Upper lobe of left lung (tissue), 6 donors: ENCODE data around the gene CABP1. TPM values are rescaled to one million over a fixed set of nuclear protein-coding genes. Genes with fewer than 3 reads are reported as not detected.

Source experiments
- ATAC-seq, 2 donors: fragments of 200-7000 bp; cut with Tn5 transposase; one replicate each; pipeline ENCODE4 v1.9.1; 2022; ENCODE audit warnings: mild to moderate bottlenecking in 2 of 2, moderate library complexity in 2 of 2; ENCODE audit not compliant: low FRiP score in 2 of 2
- DNase-seq, 2 donors: peaks; one replicate each; pipeline ENCODE4 v3.0.0-alpha.2; 2019 to 2020
- H3K27ac ChIP-seq, 4 donors: fragments of 200-600 bp; sonication (generic); one replicate each; pipeline ENCODE4 v1.5.1; 2016 to 2019
- H3K27me3 ChIP-seq, 4 donors: fragments of 200-600 bp; sonication (generic); one replicate each; pipeline ENCODE4 v1.5.1; 2017 to 2019
- H3K36me3 ChIP-seq, 4 donors: fragments of 200-600 bp; sonication (generic); one replicate each; pipeline ENCODE4 v1.5.1; 2016 to 2019
- H3K4me1 ChIP-seq, 4 donors: fragments of 200-600 bp; sonication (generic); one replicate each; pipeline ENCODE4 v1.5.1; 2018 to 2019
- H3K4me3 ChIP-seq, 4 donors: fragments of 200-600 bp; sonication (generic); one replicate each; pipeline ENCODE4 v1.5.1; 2017 to 2019; ENCODE audit warnings: mild to moderate bottlenecking in 2 of 4, moderate library complexity in 1 of 4
- H3K9me3 ChIP-seq, 4 donors: fragments of 200-600 bp; sonication (generic); one replicate each; pipeline ENCODE4 v1.5.1; 2018 to 2019
- EP300 ChIP-seq, 4 donors: sonication (generic); formaldehyde crosslinking; IDR thresholded peaks; one replicate each; pipeline ENCODE4 v1.5.1; 2017; ENCODE audit warnings: antibody characterized with exemption in 4 of 4, control low read depth in 2 of 4
- POLR2A ChIP-seq, 4 donors: fragments of 450-650 bp; IDR thresholded peaks; one replicate each; pipeline ENCODE4 v1.5.1; 2016 to 2017; ENCODE audit warnings: antibody characterized with exemption in 4 of 4, mild to moderate bottlenecking in 2 of 4
- POLR2AphosphoS5 ChIP-seq, 2 donors: sonication (generic); formaldehyde crosslinking; IDR thresholded peaks; one replicate each; pipeline ENCODE4 v1.5.1; 2017; ENCODE audit warnings: antibody characterized with exemption in 2 of 2
- WGBS, 2 donors: methylation state at CpG; one replicate each; pipeline ENCODE4 v1.1.5; 2017 to 2018; 5-methylcytosine and 5-hydroxymethylcytosine counted together
- total RNA-seq, 6 donors: library from RNA; depleted of rRNA in 4 of 6; stranded (reverse); fragments of >200 nt in 4 of 6; gene quantifications; one replicate each; pipeline versions ENCODE4 v1.1.0 to v1.2.1, GENCODE V29; 2016 to 2021
- TF ChIP-seq, protein P1 (sequence below), 6 experiments: fragments of 450-650 bp in 4 of 6; fragments of 200-600 bp in 2 of 6; sonication (generic) in 2 of 6; IDR thresholded peaks; one replicate each; pipeline ENCODE4 v1.5.1; 2016 to 2019; ENCODE audit warnings: antibody characterized with exemption in 6 of 6
- donor health status: DM: no; HTN: no; CAD: no; lungs with moderate emphysema.
- donor health status: DM: no; HTN: yes; CAD: no; lungs with severe emphysema.

The CABP1 gene
- total RNA-seq, 6 donors from 2014 or later: 1.2 to 2.1 TPM; not detected in 4

GRCh38 chr12:120690083-120690450 lies 49.6 kb downstream of the CABP1 start:
- Histone ChIP-seq H3K27me3 (no peaks in the 10 kb centered on the region), H3K27ac (no peak overlapping the region), H3K4me3 (no peak overlapping the region), H3K36me3 (peaks cover 0 to 14% (median 13%) of the 10 kb centered on the region in 4 donors), H3K9me3 (no peaks in the 10 kb centered on the region), H3K4me1 (peaks cover 38 to 80% (median 50%) of the 10 kb centered on the region in 4 donors)
- 93 to 94% methylated on average over 2 of the region's 2 CpGs for WGBS, 2 donors
- no peak for DNase-seq
- no peak for TF ChIP-seq POLR2A (IDR thresholded peaks at IDR 0.05)
- TF ChIP-seq EP300 (IDR thresholded peaks at IDR 0.05): no peak
- no peak for TF ChIP-seq POLR2AphosphoS5 (IDR thresholded peaks at IDR 0.05)
- TF ChIP-seq, protein P1, sequence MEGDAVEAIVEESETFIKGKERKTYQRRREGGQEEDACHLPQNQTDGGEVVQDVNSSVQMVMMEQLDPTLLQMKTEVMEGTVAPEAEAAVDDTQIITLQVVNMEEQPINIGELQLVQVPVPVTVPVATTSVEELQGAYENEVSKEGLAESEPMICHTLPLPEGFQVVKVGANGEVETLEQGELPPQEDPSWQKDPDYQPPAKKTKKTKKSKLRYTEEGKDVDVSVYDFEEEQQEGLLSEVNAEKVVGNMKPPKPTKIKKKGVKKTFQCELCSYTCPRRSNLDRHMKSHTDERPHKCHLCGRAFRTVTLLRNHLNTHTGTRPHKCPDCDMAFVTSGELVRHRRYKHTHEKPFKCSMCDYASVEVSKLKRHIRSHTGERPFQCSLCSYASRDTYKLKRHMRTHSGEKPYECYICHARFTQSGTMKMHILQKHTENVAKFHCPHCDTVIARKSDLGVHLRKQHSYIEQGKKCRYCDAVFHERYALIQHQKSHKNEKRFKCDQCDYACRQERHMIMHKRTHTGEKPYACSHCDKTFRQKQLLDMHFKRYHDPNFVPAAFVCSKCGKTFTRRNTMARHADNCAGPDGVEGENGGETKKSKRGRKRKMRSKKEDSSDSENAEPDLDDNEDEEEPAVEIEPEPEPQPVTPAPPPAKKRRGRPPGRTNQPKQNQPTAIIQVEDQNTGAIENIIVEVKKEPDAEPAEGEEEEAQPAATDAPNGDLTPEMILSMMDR (IDR thresholded peaks at IDR 0.05): no peak
- no peak for ATAC-seq

DNA sequence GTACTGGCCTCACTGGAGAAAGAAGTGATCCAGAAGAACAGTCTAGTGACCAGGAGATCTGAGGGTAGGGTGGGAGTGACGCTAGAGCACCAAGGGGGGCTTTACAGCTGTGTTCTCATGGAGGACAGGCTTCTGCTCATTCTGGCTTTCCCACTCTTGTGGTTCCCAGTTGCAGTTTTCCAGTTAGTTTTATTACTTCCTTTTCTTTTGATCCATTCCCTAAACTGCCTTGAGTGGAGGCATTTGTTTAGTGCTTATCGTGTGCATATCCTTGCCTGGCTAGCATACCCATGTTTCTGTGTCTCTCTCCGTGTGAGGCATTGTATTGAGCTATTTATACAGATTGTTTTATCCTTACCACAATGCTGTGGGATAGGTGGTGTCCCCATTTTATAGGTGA lies 50.6 kb downstream of the CABP1 start:
- H3K4me1 ChIP-seq: peaks cover 33 to 74% (median 47%) of the 10 kb centered on the region in 4 donors
- no peaks in the 10 kb centered on the region for H3K9me3 ChIP-seq
- 68 to 70% methylated on average over 3 of the region's 3 CpGs for WGBS, 2 donors
- no peak overlapping the region for H3K27ac ChIP-seq
- no peak for TF ChIP-seq POLR2A (IDR thresholded peaks at IDR 0.05)
- TF ChIP-seq, protein P1 (IDR thresholded peaks at IDR 0.05): no peak
- no peak for TF ChIP-seq POLR2AphosphoS5 (IDR thresholded peaks at IDR 0.05)
- TF ChIP-seq EP300 (IDR thresholded peaks at IDR 0.05): no peak
- ATAC-seq: no peak
- no peaks in the 10 kb centered on the region for H3K27me3 ChIP-seq
- no peak for DNase-seq
- peaks cover 5 to 23% (median 21%) of the 10 kb centered on the region in 4 donors for H3K36me3 ChIP-seq
- H3K4me3 ChIP-seq: no peak overlapping the region

- peak overlapping the region in 2 of 4 donors; percentile 4 to 31 for H3K27ac ChIP-seq
- H3K36me3 ChIP-seq: peaks cover 5 to 39% (median 34%) of the 10 kb centered on the region in 4 donors
- no peaks in the 10 kb centered on the region for H3K27me3 ChIP-seq
- 61 to 65% methylated on average over 11 of the region's 11 CpGs for WGBS, 2 donors
- TF ChIP-seq POLR2AphosphoS5 (IDR thresholded peaks at IDR 0.05) (no peak), POLR2A (IDR thresholded peaks at IDR 0.05) (no peak), EP300 (IDR thresholded peaks at IDR 0.05) (no peak)
- TF ChIP-seq, protein P1 (IDR thresholded peaks at IDR 0.05): no peak
- no peaks in the 10 kb centered on the region for H3K9me3 ChIP-seq
- H3K4me3 ChIP-seq: no peak overlapping the region
- ATAC-seq: no peak
- no peak for DNase-seq
- peaks cover 31 to 72% (median 50%) of the 10 kb centered on the region in 4 donors for H3K4me1 ChIP-seq
Measured at GRCh38 chr12:120692524-120693033, 52.2 kb downstream of the CABP1 start.

DNA sequence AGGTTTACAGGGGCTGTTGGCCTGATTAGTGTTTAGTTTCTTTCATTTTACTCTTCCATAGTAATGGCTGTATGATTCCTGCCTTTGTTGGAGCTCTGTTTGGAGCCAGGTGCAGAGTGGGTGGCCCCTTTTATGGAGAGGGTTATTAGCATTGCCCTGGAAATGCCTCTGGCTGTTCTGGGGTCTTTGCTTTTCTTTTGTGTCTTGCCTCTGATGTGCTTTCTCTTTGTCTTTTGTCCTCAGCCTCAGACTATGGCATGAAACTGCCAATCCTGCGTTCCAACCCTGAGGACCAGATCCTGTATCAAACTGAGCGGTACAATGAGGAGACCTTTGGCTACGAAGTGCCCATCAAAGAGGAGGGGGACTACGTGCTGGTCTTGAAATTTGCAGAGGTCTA lies 53.4 kb downstream of the CABP1 start:
- no peak for TF ChIP-seq EP300 (IDR thresholded peaks at IDR 0.05)
- TF ChIP-seq, protein P1 (IDR thresholded peaks at IDR 0.05): no peak
- no peak for TF ChIP-seq POLR2A (IDR thresholded peaks at IDR 0.05)
- no peak for TF ChIP-seq POLR2AphosphoS5 (IDR thresholded peaks at IDR 0.05)
- H3K36me3 ChIP-seq: peaks cover 5 to 52% (median 37%) of the 10 kb centered on the region in 4 donors
- no peak overlapping the region for H3K4me3 ChIP-seq
- no peaks in the 10 kb centered on the region for H3K27me3 ChIP-seq
- no peaks in the 10 kb centered on the region for H3K9me3 ChIP-seq
- 93 to 96% methylated on average over 4 of the region's 4 CpGs for WGBS, 2 donors
- ATAC-seq (no peak), DNase-seq (no peak)
- H3K4me1 ChIP-seq: peaks cover 29 to 72% (median 47%) of the 10 kb centered on the region in 4 donors
- no peak overlapping the region for H3K27ac ChIP-seq

DNA sequence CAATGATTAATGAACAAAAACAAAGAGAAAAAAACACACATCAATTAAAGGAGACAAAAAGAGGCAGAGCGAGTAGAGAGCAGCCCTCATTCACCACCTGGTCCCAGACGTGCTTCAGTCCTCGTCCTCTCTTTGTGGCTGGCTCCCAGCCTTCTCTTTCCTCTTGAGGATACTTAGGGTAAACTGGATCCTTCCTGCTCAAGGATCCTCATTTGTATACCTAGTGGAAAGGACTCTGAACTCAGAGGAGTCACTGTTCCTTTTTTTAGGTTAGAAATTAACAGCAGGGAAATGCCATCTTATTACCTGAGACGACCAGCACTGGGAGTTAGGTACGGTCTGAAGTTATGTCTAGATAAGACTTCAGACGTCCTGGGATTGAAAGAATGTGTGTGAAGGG lies 56.2 kb downstream of the CABP1 start:
- Histone ChIP-seq H3K4me1 (peaks cover 18 to 58% (median 25%) of the 10 kb centered on the region in 4 donors), H3K36me3 (peaks cover 5 to 80% (median 55%) of the 10 kb centered on the region in 4 donors), H3K27ac (peak overlapping the region in 1 of 4 donors; percentile 32), H3K27me3 (no peaks in the 10 kb centered on the region), H3K4me3 (no peak overlapping the region), H3K9me3 (no peaks in the 10 kb centered on the region)
- peak in 1 of 2 donors; percentile 53 for DNase-seq
- WGBS, 2 donors: 56 to 72% methylated on average over 6 of the region's 6 CpGs
- peak in 1 of 2 donors; percentile 70 for ATAC-seq
- no peak for TF ChIP-seq EP300 (IDR thresholded peaks at IDR 0.05)
- TF ChIP-seq, protein P1 (IDR thresholded peaks at IDR 0.05): no peak
- TF ChIP-seq POLR2AphosphoS5 (IDR thresholded peaks at IDR 0.05): no peak
- no peak for TF ChIP-seq POLR2A (IDR thresholded peaks at IDR 0.05)
